Small intestine (tissue), 7 donors: ENCODE measurements around the gene KIF26B. TPM values are rescaled to one million over a fixed set of nuclear protein-coding genes. Genes with fewer than 3 reads are reported as not detected.

Source experiments
- DNase-seq, 2 donors: peaks; one replicate each; pipeline versions ENCODE4 v3.0.0 to v3.0.0-alpha.2; 2013
- FAIRE-seq: peaks from 2 replicates; lab custom pipeline; 2012; peaks lifted over from hg19 to GRCh38; lab: Jason Lieb, UNC
- H3K27ac ChIP-seq, 3 donors: one replicate each; pipeline ENCODE4 v1.5.1; 2013; ENCODE audit warnings: low read length in 2 of 3, mild to moderate bottlenecking in 2 of 3, control low read depth in 1 of 3, inconsistent platforms in 1 of 3, low read depth in 1 of 3, moderate library complexity in 1 of 3
- H3K27me3 ChIP-seq, 3 donors: one replicate each; pipeline ENCODE4 v1.6.1; 2013; ENCODE audit warnings: low read length in 3 of 3, inconsistent platforms in 1 of 3; ENCODE audit not compliant: control insufficient read depth in 3 of 3, insufficient read depth in 3 of 3
- H3K36me3 ChIP-seq, 3 donors: one replicate each; pipeline ENCODE4 v1.6.1; 2013; ENCODE audit warnings: low read length in 3 of 3, inconsistent platforms in 1 of 3, low read depth in 1 of 3, mild to moderate bottlenecking in 1 of 3, moderate library complexity in 1 of 3; ENCODE audit not compliant: control insufficient read depth in 3 of 3, insufficient read depth in 2 of 3
- H3K4me1 ChIP-seq, 3 donors: one replicate each; pipeline ENCODE4 v1.6.1; 2013; ENCODE audit warnings: low read length in 2 of 3, inconsistent platforms in 1 of 3, low read depth in 1 of 3, mild to moderate bottlenecking in 1 of 3, moderate library complexity in 1 of 3; ENCODE audit not compliant: control insufficient read depth in 3 of 3, insufficient read depth in 2 of 3
- H3K4me3 ChIP-seq, 3 donors: one replicate each; pipeline ENCODE4 v1.5.1; 2013; ENCODE audit warnings: low read length in 3 of 3, control low read depth in 1 of 3, inconsistent platforms in 1 of 3, low read depth in 1 of 3, mild to moderate bottlenecking in 1 of 3, moderate library complexity in 1 of 3
- H3K9me3 ChIP-seq, 2 donors: one replicate each; pipeline ENCODE4 v1.6.1; 2013; ENCODE audit warnings: low read depth in 1 of 2, low read length in 1 of 2; ENCODE audit not compliant: control insufficient read depth in 2 of 2, insufficient read depth in 1 of 2
- WGBS, 3 donors: extraction: QIAGEN DNeasy Blood & Tissue Kit; methylation state at CpG; one replicate each; pipeline ENCODE4 v1.1.7; 2013; 5-methylcytosine and 5-hydroxymethylcytosine counted together
- polyA plus RNA-seq, 4 donors: library from polyadenylated mRNA; stranded (reverse) in 3 of 4; unstranded in 1 of 4; fragments of 200-250 nt in 3 of 4; fragments of 120-200 nt in 1 of 4; gene quantifications; one replicate each; pipeline versions ENCODE4 v1.2.1 to v1.2.3, GENCODE V29; 2013
- donor health status: healthy with polysubstance abuse.
- donor health status: control.
- donor health status: control.
- donor health status: Bipolar disorder and iron deficiency.
- donor health status: healthy.

The KIF26B gene
- polyA plus RNA-seq, 4 donors = 0.27 to 4.0 (median 1.3) TPM; not detected in 1

GRCh38 chr1:245577191-245578157 is 422.7 kb downstream of the KIF26B start:
- Histone ChIP-seq H3K27me3 (no peaks in the 10 kb centered on the region), H3K36me3 (no peaks in the 10 kb centered on the region), H3K4me1 (no peaks in the 10 kb centered on the region), H3K4me3 (no peak overlapping the region), H3K27ac (no peak overlapping the region), H3K9me3 (no peaks in the 10 kb centered on the region)
- FAIRE-seq = no peak
- WGBS, 3 donors = 93 to 94% (median 93%) methylated on average over 34 of the region's 34 CpGs
- DNase-seq = no peak

- 73 to 91% (median 89%) methylated on average over 3 of the region's 3 CpGs for WGBS, 3 donors
- DNase-seq = no peak
- FAIRE-seq = no peak
- Histone ChIP-seq H3K4me1 (no peaks in the 10 kb centered on the region), H3K27me3 (no peaks in the 10 kb centered on the region), H3K4me3 (no peak overlapping the region), H3K9me3 (no peaks in the 10 kb centered on the region), H3K27ac (no peak overlapping the region), H3K36me3 (no peaks in the 10 kb centered on the region)
These were observed 423.5 kb downstream of the KIF26B start for GRCh38 chr1:245578308-245578707.

GRCh38 chr1:245578771-245579170 is 424.0 kb downstream of the KIF26B start:
- Histone ChIP-seq H3K4me1 (no peaks in the 10 kb centered on the region), H3K36me3 (no peaks in the 10 kb centered on the region), H3K4me3 (no peak overlapping the region), H3K27me3 (no peaks in the 10 kb centered on the region), H3K27ac (no peak overlapping the region), H3K9me3 (no peaks in the 10 kb centered on the region)
- no peak for DNase-seq
- FAIRE-seq = no peak

GRCh38 chr1:245579881-245580280 is 425.1 kb downstream of the KIF26B start:
- FAIRE-seq = no peak
- WGBS, 3 donors = 93 to 95% (median 95%) methylated on average over 7 of the region's 7 CpGs
- H3K4me1 ChIP-seq = no peaks in the 10 kb centered on the region

GRCh38 chr1:245580651-245581050 is 425.9 kb downstream of the KIF26B start:
- 88 to 95% (median 88%) methylated on average over 6 of the region's 6 CpGs for WGBS, 3 donors
- Histone ChIP-seq H3K9me3 (peaks cover 0 to 2% of the 10 kb centered on the region in 2 donors), H3K4me1 (no peaks in the 10 kb centered on the region), H3K36me3 (no peaks in the 10 kb centered on the region), H3K27ac (no peak overlapping the region), H3K27me3 (no peaks in the 10 kb centered on the region), H3K4me3 (no peak overlapping the region)
- FAIRE-seq = no peak
- no peak for DNase-seq

More at GRCh38 chr1:245579881-245580280, 425.1 kb downstream of the KIF26B start:
- no peak for DNase-seq
- H3K36me3 ChIP-seq = no peaks in the 10 kb centered on the region
- no peak overlapping the region for H3K27ac ChIP-seq
- H3K27me3 ChIP-seq = no peaks in the 10 kb centered on the region
- peaks cover 0 to 2% of the 10 kb centered on the region in 2 donors for H3K9me3 ChIP-seq
- H3K4me3 ChIP-seq = no peak overlapping the region

- Histone ChIP-seq H3K9me3 (peaks cover 0 to 2% of the 10 kb centered on the region in 2 donors), H3K27ac (no peak overlapping the region), H3K27me3 (no peaks in the 10 kb centered on the region), H3K36me3 (no peaks in the 10 kb centered on the region), H3K4me3 (no peak overlapping the region), H3K4me1 (no peaks in the 10 kb centered on the region)
- WGBS, 3 donors = 75 to 82% (median 78%) methylated on average over 7 of the region's 7 CpGs
- no peak for DNase-seq
- FAIRE-seq = no peak
These were observed 427.2 kb downstream of the KIF26B start for GRCh38 chr1:245582026-245582425.

GRCh38 chr1:245583081-245583480 is 428.3 kb downstream of the KIF26B start:
- no peaks in the 10 kb centered on the region for H3K4me1 ChIP-seq
- H3K9me3 ChIP-seq = peaks cover 0 to 2% of the 10 kb centered on the region in 2 donors
- FAIRE-seq (no peak), DNase-seq (no peak)
- H3K27me3 ChIP-seq = no peaks in the 10 kb centered on the region
- WGBS, 3 donors = 86 to 94% (median 88%) methylated on average over 9 of the region's 9 CpGs
- H3K36me3 ChIP-seq = no peaks in the 10 kb centered on the region
- no peak overlapping the region for H3K4me3 ChIP-seq
- no peak overlapping the region for H3K27ac ChIP-seq

- no peak for DNase-seq
- no peak overlapping the region for H3K4me3 ChIP-seq
- H3K9me3 ChIP-seq = peaks cover 0 to 2% of the 10 kb centered on the region in 2 donors
- H3K27me3 ChIP-seq = no peaks in the 10 kb centered on the region
- WGBS, 3 donors = 81 to 91% (median 84%) methylated on average over 15 of the region's 15 CpGs
- FAIRE-seq = no peak
- no peaks in the 10 kb centered on the region for H3K4me1 ChIP-seq
- no peaks in the 10 kb centered on the region for H3K36me3 ChIP-seq
- no peak overlapping the region for H3K27ac ChIP-seq
These were observed 429.0 kb downstream of the KIF26B start for GRCh38 chr1:245583575-245584330.
